ACC112 (cell line): ENCODE measurements around the gene PTPRN2.
A peak's percentile ranks its signal among the peaks of the same experiment; 100 is the strongest.

Experiments
- H2AFZ ChIP-seq: fragments of 200-600 bp; sonication (generic); one replicate; pipeline ENCODE4 v1.6.0; 2017; ENCODE audit warnings: antibody characterized with exemption, low read length; ENCODE audit not compliant: unreplicated experiment
- H3K27ac ChIP-seq: fragments of 200-600 bp; sonication (generic); 2 replicates; pipeline ENCODE4 v1.5.1; 2014; ENCODE audit warnings: low read depth, mild to moderate bottlenecking, antibody characterized with exemption, low read length, moderate library complexity
- H3K27me3 ChIP-seq: fragments of 200-600 bp; sonication (generic); 2 replicates; pipeline ENCODE4 v1.6.1; 2014; ENCODE audit warnings: mild to moderate bottlenecking, antibody characterized with exemption, low read length, moderate library complexity, mixed read lengths; ENCODE audit not compliant: insufficient read depth
- H3K36me3 ChIP-seq: fragments of 200-600 bp; sonication (generic); 2 replicates; pipeline ENCODE4 v1.6.1; 2016; ENCODE audit warnings: mild to moderate bottlenecking, antibody characterized with exemption, low read length, moderate library complexity, mixed read lengths; ENCODE audit not compliant: insufficient read depth
- H3K4me1 ChIP-seq: fragments of 200-600 bp; sonication (generic); one replicate; pipeline ENCODE4 v1.6.1; 2016; ENCODE audit warnings: low read length, mixed read lengths; ENCODE audit not compliant: insufficient read depth, unreplicated experiment, control insufficient read depth
- H3K4me3 ChIP-seq: fragments of 200-600 bp; sonication (generic); 2 replicates; pipeline ENCODE4 v1.5.1; 2014; ENCODE audit warnings: mild to moderate bottlenecking, low read depth, low read length
- H3K79me2 ChIP-seq: fragments of 200-600 bp; sonication (generic); one replicate; pipeline ENCODE4 v1.6.0; 2016; ENCODE audit warnings: low read length; ENCODE audit not compliant: control insufficient read depth, unreplicated experiment, insufficient read depth

PTPRN2 gene

DNA sequence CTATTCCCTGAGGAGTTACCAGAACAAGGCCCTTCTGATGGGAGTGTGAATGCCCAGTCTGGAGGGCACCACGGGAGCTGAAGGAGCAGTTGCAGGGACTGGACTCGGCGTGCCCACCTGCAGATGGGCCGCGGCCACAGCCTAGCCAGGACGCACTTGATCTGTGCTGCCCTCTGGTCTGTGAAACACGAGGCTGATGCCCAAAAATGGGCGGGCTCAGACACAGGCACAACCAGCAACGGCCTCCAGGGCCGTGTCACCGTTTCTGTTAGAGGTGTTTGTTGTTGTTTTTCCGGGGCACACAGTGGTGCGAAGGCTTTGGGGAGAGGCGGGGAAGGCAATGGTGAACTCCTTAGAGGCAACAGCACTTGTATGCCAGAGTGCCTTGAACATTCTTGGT, 1015.0 kb downstream of the PTPRN2 start:
- H3K27me3 ChIP-seq, result no peaks in the 10 kb centered on the region
- H3K4me3 ChIP-seq, result no peak overlapping the region

GRCh38 chr7:157570531-157571200, 1017.0 kb downstream of the PTPRN2 start:
- Histone ChIP-seq H3K4me1 (no peaks in the 10 kb centered on the region), H3K27ac (no peak overlapping the region), H3K79me2 (no peaks in the 10 kb centered on the region), H3K36me3 (no peaks in the 10 kb centered on the region), H3K4me3 (no peak overlapping the region), H3K27me3 (no peaks in the 10 kb centered on the region), H2AFZ (no peak overlapping the region)

More for the DNA sequence above, 1015.0 kb downstream of the PTPRN2 start:
- H3K27ac ChIP-seq, result no peak overlapping the region
- no peaks in the 10 kb centered on the region for H3K4me1 ChIP-seq
- no peak overlapping the region for H2AFZ ChIP-seq
- H3K79me2 ChIP-seq, result no peaks in the 10 kb centered on the region
- H3K36me3 ChIP-seq, result no peaks in the 10 kb centered on the region

DNA sequence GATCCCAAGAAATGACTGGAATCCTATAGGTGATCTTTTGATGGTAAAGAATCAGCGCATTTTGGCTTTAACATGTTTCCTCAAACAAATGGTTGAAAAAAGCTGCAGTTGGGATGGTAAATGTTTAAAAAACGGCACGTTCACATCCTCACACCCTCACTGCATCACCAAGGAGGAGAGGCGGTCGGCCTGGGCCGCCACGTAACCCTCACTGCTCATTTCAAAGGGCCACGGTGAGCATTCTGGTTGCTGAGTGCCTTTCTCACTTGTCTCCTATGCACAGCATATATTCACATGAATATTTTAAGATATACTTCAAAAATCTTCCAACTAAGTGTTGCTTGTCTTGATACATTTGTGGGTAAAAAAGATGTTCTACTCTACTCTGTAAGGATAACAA, 1017.7 kb downstream of the PTPRN2 start:
- Histone ChIP-seq H3K27ac (no peak overlapping the region), H3K4me1 (no peaks in the 10 kb centered on the region), H3K79me2 (no peaks in the 10 kb centered on the region), H3K36me3 (no peaks in the 10 kb centered on the region), H3K27me3 (no peaks in the 10 kb centered on the region), H2AFZ (no peak overlapping the region), H3K4me3 (no peak overlapping the region)

DNA sequence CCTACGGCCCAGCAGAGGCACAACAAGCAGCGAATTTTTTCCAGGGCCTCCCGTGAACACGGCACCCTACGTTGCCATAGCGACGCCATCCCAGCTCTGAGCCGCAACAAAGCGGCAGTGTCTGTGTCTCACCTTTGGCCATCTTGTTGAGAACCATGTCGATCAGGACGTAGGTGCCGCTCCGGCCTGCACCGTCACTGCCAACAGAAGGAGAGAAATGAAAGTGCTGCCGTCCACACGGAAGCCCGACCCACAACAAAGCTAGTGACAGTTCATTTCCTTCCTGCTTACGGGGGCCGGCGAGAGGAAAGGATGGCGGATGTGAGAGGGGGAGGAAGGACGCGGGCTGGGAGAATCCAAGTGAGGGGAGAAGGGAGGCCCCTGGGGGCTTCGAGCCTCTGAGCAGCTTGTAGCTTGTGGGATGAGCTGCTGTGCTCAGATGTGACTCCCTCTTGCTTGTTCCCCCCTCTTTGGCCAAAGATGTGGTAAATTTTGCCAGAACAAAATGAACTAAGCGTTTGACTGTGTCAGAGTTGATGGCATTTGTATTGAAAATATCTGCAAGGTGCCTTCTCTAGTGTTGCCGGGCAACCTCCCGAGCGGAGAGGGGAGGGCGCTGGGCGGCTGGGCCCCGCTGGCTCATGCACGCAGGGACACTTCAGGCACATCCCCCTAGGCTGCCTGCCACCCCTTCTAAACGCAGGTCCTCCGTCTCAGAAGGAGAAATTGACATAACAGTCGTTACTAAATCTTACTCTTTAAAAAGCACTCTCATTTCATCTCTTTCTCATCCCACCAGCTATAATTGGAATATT, 1018.6 kb downstream of the PTPRN2 start:
- Histone ChIP-seq H3K27me3 (no peaks in the 10 kb centered on the region), H3K4me1 (no peaks in the 10 kb centered on the region), H3K79me2 (no peaks in the 10 kb centered on the region), H3K4me3 (peak overlapping the region; percentile 65), H3K27ac (no peak overlapping the region), H2AFZ (no peak overlapping the region), H3K36me3 (no peaks in the 10 kb centered on the region)

- H3K36me3 ChIP-seq, result no peaks in the 10 kb centered on the region
- no peaks in the 10 kb centered on the region for H3K27me3 ChIP-seq
- H3K27ac ChIP-seq, result no peak overlapping the region
- no peak overlapping the region for H2AFZ ChIP-seq
- peak overlapping the region; percentile 65 for H3K4me3 ChIP-seq
- no peaks in the 10 kb centered on the region for H3K4me1 ChIP-seq
- no peaks in the 10 kb centered on the region for H3K79me2 ChIP-seq
Observed at GRCh38 chr7:157568106-157568769, 1019.4 kb downstream of the PTPRN2 start.

- no peaks in the 10 kb centered on the region for H3K27me3 ChIP-seq
- H3K4me3 ChIP-seq, result no peak overlapping the region
- H2AFZ ChIP-seq, result no peak overlapping the region
- H3K79me2 ChIP-seq, result no peaks in the 10 kb centered on the region
- no peak overlapping the region for H3K27ac ChIP-seq
- no peaks in the 10 kb centered on the region for H3K36me3 ChIP-seq
- H3K4me1 ChIP-seq, result no peaks in the 10 kb centered on the region
Observed at GRCh38 chr7:157567666-157568065, 1020.0 kb downstream of the PTPRN2 start.

DNA sequence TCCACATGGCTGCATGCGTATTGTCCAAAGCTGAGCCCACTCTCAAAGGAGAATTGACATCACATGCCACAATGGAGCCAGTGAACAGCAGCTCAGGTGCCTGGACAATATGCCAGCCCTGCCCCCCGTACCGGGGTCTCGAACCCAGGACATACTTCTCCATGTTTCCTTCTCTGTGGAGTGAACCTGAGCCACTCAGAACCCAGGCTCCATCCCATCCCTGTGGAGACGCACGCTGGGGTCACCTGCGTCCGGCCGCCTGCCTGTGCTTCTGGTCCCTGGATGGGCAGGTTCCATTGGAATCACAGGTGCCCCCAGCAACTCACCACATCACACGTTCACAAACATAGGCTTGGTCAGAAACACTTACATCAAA, 1021.0 kb downstream of the PTPRN2 start:
- Histone ChIP-seq H3K79me2 (no peaks in the 10 kb centered on the region), H3K27me3 (no peaks in the 10 kb centered on the region), H2AFZ (no peak overlapping the region), H3K4me1 (no peaks in the 10 kb centered on the region), H3K27ac (no peak overlapping the region), H3K4me3 (no peak overlapping the region), H3K36me3 (no peaks in the 10 kb centered on the region)

DNA sequence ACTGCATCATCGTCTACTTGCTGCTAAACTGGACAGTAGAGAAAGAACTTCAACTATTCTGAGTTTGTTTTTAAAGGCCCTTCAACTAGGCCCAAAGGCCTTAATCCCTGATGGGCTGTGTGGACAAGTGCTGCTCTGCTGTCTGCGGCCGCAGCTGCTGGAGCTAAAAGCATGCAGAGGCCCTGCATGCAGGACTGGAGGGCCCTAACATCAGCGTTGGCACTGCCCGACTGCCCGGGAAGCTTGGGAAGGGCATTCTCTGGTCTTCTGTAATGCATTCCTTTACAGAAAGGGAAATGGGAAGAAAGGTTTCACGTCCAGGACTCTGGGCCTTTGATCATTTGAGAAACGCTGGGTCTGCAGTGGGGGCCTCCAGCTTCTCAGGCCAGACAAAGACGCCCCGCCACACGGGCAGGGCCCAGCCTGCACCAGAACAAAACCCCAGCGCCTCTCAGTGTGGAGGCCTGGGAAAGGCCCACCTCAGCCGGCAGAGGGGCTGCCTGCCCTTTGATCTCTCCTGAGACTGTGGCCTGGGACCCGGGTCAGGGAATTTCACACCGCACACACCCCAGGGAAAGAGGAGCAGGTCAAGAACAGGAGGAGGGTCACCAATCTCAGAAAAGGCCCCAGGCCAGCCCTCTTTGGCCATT, 1021.5 kb downstream of the PTPRN2 start:
- H3K27ac ChIP-seq, result no peak overlapping the region
- no peak overlapping the region for H2AFZ ChIP-seq
- H3K4me1 ChIP-seq, result no peaks in the 10 kb centered on the region
- H3K79me2 ChIP-seq, result no peaks in the 10 kb centered on the region
- no peak overlapping the region for H3K4me3 ChIP-seq
- H3K36me3 ChIP-seq, result no peaks in the 10 kb centered on the region
- H3K27me3 ChIP-seq, result no peaks in the 10 kb centered on the region

DNA sequence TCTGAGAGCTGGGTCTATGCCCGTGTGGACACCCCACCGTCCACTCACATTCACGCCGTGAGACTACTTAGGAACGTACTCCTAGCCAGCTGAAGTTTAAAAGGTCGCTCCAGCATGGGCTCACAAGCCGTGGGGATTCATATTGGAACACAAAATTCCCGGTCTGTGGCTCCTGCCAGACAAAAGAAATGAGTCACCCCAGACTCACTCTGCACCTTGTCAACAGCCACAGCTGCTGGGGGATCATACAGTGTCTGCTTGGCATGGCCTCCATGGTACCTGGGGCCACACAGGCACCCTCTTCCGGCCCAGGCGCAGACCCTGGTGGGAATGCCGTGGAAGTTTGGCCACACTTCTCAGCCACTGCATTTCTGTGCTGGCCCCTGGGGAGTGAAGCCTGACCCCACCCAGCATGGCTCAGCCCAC, 1022.4 kb downstream of the PTPRN2 start:
- no peaks in the 10 kb centered on the region for H3K27me3 ChIP-seq
- no peaks in the 10 kb centered on the region for H3K36me3 ChIP-seq

DNA sequence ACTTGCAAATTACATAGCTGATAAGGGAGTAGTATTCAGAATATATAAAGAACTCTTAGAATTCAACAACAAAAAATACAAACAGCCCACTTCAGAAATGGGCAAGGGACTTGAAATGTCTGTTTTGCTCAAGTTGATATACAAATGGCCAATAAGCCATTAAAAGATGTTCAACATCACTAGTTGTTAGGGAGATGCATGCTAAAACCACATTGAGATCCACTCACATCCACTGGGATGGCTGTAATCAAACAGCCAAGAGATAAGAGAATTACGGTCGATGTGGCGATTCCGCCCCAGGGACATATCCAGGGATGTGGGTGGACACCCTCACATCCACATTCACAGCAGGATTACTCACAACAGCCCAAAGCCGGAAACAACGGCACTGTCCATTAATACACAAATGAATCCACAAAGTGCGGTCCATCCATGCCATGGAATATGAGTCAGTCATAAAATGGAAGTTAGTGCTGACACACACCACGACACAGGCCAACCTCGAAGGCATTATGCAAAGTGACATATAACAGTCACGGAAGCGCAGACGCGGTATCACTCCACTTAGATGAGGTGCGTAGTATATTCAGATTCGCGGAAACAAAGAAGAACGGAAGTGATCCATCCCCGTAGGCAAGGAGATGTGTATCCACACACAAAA, 1023.0 kb downstream of the PTPRN2 start:
- Histone ChIP-seq H3K4me3 (no peak overlapping the region), H3K79me2 (no peaks in the 10 kb centered on the region), H3K4me1 (no peaks in the 10 kb centered on the region), H3K27me3 (no peaks in the 10 kb centered on the region), H2AFZ (no peak overlapping the region), H3K27ac (no peak overlapping the region), H3K36me3 (no peaks in the 10 kb centered on the region)

More for the DNA sequence above, 1022.4 kb downstream of the PTPRN2 start:
- Histone ChIP-seq H3K4me1 (no peaks in the 10 kb centered on the region), H3K4me3 (no peak overlapping the region), H3K27ac (no peak overlapping the region), H2AFZ (no peak overlapping the region), H3K79me2 (no peaks in the 10 kb centered on the region)
